Left cardiac atrium (tissue), 4 donors: ENCODE results near the gene NECAB2. TPM values are rescaled to one million over a fixed set of nuclear protein-coding genes. Genes with fewer than 3 reads are reported as not detected.

Experiments used
- ATAC-seq, 2 donors: fragments of 200-7000 bp; cut with Tn5 transposase; one replicate each; pipeline ENCODE4 v1.9.1; 2020; ENCODE audit warnings: mild to moderate bottlenecking in 2 of 2, moderate library complexity in 2 of 2
- DNase-seq: peaks from one replicate; pipeline ENCODE4 v3.0.0-alpha.2; 2020
- intact Hi-C, 2 donors: fragments of 100-400 bp; cut with DNase I; formaldehyde crosslinking; loops; one replicate each; pipeline versions ENCODE4 v1.14.1 to v1.15.1; 2022 to 2023
- total RNA-seq, 2 donors: library from RNA; stranded (reverse); fragmentation: NEBNext Ultra II Directional; extraction: Animal tissue kit (Norgen Biotek cat#: 25700); gene quantifications; one replicate each; pipeline ENCODE4 v1.2.1, GENCODE V29; 2021
- donor health status: DM: no; HTN: yes; CAD: no.
- donor health status: DM: no; HTN: yes; CAD: no; lungs with severe emphysema.
- donor health status: DM: yes; HTN: yes; CAD: no.
- donor health status: Dilated cardiomyopathy.

NECAB2 gene
- total RNA-seq, 2 donors from 2014 or later = 0.91 TPM; not detected in 1

DNA sequence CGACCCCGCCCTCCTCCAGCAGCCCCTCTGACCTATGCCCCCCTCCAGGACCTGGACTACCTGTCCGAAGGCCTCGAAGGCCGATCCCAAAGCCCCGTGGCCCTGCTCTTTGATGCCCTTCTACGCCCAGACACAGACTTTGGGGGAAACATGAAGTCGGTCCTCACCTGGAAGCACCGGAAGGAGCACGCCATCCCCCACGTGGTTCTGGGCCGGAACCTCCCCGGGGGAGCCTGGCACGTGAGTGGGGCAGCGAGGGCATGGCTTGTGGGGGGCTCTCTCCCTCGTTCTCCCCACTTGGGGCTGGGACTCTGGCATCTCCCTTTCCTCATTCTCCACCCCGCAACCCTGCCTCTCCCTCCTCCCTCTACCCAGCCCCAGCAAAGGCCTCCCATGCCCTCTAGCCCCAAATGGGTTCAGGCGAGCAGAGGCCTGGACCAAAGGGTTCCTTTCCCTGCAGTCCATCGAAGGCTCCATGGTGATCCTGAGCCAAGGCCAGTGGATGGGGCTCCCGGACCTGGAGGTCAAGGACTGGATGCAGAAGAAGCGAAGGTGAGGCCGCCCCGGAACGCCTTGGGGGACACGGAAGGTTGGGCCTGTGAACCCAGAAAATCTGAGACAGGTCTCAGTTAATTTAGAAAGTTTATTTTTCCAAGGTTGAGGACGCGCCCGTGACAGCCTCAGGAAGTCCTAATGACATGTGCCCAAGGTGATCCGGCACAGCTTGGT is 7.4 kb upstream of the NECAB2 start:
- no peak for ATAC-seq
- intact Hi-C loops = loop anchor here in 1 of 2 donors (10.0 kb wide), 1 partner anchor 524 kb away; no protein-coding TSS in a partner anchor
- DNase-seq = no peak

GRCh38 chr16:83961591-83961990 is 6.5 kb upstream of the NECAB2 start:
- DNase-seq (no peak), ATAC-seq (no peak)
- intact Hi-C loops = loop anchor here in 1 of 2 donors (10.0 kb wide), 1 partner anchor 523 kb away; no protein-coding TSS in a partner anchor

DNA sequence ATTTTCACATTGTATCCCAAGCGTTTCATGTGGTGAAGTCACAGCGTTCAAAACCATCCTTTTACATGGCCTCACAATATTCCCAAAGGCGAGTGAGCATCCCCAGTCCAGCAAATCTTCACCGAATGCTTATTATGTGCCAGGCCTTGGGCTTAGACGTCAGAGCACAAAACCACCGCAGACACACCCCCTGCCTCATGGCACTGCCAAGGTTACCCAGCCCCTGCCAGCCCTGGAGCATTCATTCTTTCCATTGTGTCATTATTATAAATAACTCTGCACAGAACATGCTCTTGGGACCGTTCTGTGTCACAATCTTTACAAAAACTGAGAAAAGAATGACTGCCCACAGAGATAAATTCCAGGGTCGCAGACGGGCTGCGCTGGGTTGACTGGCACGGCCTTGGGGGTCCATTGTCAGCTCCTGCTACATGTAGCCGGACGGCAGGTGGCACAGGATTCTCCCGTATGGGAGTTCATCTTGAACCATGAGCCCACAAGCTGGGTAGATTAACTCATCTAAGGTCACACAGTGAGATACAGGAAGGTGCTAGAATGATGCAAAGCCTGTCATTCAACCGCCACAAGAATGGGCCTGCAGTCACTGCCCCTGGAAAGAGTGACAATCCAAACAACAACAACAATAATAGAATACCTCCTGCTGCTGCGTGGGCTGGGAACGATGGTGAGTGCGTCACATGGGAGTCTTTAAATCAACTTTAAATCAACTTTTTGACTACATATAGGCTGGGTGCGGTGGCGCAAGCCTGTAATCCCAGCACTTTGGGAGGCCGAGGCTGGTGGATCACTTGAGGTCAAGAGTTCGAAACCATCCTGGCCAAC is 4.5 kb upstream of the NECAB2 start:
- DNase-seq (peak; percentile 0), ATAC-seq (no peak)
- intact Hi-C loops = loop anchor here in 1 of 2 donors (10.0 kb wide), 1 partner anchor 521 kb away; no protein-coding TSS in a partner anchor

GRCh38 chr16:83964684-83965443 is 3.2 kb upstream of the NECAB2 start:
- DNase-seq (peak; percentile 13), ATAC-seq (no peak)
- intact Hi-C loops = loop anchor here in 1 of 2 donors (5.0 to 10.0 kb wide), 2 partner anchors 97 to 520 kb away; no protein-coding TSS in a partner anchor

DNA sequence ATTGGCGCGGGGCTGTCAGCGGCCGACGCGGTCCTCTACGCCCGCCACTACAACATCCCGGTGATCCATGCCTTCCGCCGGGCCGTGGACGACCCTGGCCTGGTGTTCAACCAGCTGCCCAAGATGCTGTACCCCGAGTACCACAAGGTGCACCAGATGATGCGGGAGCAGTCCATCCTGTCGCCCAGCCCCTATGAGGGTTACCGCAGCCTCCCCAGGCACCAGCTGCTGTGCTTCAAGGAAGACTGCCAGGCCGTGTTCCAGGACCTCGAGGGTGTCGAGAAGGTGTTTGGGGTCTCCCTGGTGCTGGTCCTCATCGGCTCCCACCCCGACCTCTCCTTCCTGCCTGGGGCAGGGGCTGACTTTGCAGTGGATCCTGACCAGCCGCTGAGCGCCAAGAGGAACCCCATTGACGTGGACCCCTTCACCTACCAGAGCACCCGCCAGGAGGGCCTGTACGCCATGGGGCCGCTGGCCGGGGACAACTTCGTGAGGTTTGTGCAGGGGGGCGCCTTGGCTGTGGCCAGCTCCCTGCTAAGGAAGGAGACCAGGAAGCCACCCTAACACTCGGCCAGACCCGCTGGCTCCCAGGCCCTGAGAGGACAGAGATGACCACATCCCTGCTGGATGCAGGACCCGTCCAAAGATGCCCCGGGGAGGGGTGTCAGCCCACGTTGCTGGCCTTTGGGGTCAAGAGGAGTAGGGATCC is 2.4 kb upstream of the NECAB2 start:
- intact Hi-C loops = loop anchor here in 1 of 2 donors (5.0 to 10.0 kb wide), 2 partner anchors 97 to 519 kb away; no protein-coding TSS in a partner anchor
- DNase-seq (peak; percentile 25), ATAC-seq (no peak)

GRCh38 chr16:83966153-83966696 is 1.8 kb upstream of the NECAB2 start:
- intact Hi-C loops = loop anchor here in 1 of 2 donors (5.0 to 10.0 kb wide), 2 partner anchors 96 to 519 kb away; no protein-coding TSS in a partner anchor
- ATAC-seq (no peak), DNase-seq (peak; percentile 11)

DNA sequence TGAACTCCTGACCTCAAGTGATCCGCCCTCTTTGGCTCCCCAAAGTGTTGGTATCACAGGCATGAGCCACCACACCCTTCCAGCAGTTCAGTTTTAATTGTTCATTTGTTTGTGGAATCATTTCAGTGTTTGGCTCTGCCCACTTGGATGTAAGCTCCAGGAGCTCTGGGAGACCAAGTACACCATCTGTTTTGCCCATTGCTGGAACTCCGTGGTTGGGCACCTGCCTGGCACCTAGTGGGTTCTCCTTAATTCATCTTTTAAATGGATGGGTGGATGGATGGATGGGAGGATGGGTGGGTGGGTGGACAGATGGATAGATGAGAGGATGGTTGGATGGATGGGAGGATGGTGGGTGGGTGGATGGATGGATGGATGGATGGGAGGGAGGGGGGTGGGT is 953 bp upstream of the NECAB2 start:
- DNase-seq (no peak), ATAC-seq (no peak)
- intact Hi-C loops = loop anchor here in 1 of 2 donors (5.0 to 10.0 kb wide), 2 partner anchors 95 to 518 kb away; no protein-coding TSS in a partner anchor

GRCh38 chr16:83968306-83968851 is 335 bp downstream of the NECAB2 start:
- peak; percentile 17 to 19 for ATAC-seq
- intact Hi-C loops = loop anchor here in 1 of 2 donors (5.0 to 10.0 kb wide), 2 partner anchors 94 to 516 kb away; no protein-coding TSS in a partner anchor

GRCh38 chr16:83968891-83969649 is 1.0 kb downstream of the NECAB2 start:
- DNase-seq (peak; percentile 15), ATAC-seq (no peak)
- intact Hi-C loops = loop anchor here in 1 of 2 donors (5.0 to 10.0 kb wide), 2 partner anchors 93 to 516 kb away; no protein-coding TSS in a partner anchor

More at GRCh38 chr16:83968306-83968851, 335 bp downstream of the NECAB2 start:
- peak; percentile 17 for DNase-seq

GRCh38 chr16:83969771-83970429 is 1.9 kb downstream of the NECAB2 start:
- ATAC-seq = no peak
- intact Hi-C loops = loop anchor here (5.0 to 10.0 kb wide), 4 partner anchors 92 to 515 kb away; partner anchors contain the start of gene TAF1C (in 1 of the 2)
- peak; percentile 15 for DNase-seq

DNA sequence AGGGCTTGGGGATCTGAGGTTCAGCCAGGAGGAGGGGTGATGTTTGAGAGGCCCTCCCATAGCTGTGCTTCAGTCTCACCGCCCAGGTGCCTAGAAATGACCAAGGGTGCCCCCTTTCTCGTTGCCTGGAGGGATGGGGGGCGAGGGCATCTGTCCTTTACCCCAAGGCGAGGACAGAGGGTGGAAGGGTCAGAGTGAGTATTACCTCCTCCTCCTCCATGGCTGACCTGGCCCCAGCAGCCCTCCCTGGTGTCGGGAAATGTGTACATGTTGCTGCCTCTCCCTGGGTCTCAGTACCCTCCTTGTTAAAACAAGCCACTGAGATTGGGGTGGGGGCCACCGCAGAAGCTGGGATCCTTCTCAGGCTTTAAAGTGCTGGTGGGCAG is 2.4 kb downstream of the NECAB2 start:
- ATAC-seq (no peak), DNase-seq (peak; percentile 9)
- intact Hi-C loops = loop anchor here (5.0 to 10.0 kb wide), 2 partner anchors 207 to 214 kb away; partner anchors contain the start of gene TAF1C (in 1 of the 2)

- DNase-seq = peak; percentile 13
- ATAC-seq = no peak
- intact Hi-C loops = loop anchor here (5.0 to 10.0 kb wide), 2 partner anchors 206 to 213 kb away; partner anchors contain the start of gene TAF1C (in 1 of the 2)
Observed at GRCh38 chr16:83971165-83972130, 3.4 kb downstream of the NECAB2 start.

GRCh38 chr16:83972256-83973008 is 4.4 kb downstream of the NECAB2 start:
- no peak for DNase-seq
- intact Hi-C loops = loop anchor here (5.0 to 10.0 kb wide), 2 partner anchors 205 to 212 kb away; partner anchors contain the start of gene TAF1C (in 1 of the 2)
- ATAC-seq = no peak

DNA sequence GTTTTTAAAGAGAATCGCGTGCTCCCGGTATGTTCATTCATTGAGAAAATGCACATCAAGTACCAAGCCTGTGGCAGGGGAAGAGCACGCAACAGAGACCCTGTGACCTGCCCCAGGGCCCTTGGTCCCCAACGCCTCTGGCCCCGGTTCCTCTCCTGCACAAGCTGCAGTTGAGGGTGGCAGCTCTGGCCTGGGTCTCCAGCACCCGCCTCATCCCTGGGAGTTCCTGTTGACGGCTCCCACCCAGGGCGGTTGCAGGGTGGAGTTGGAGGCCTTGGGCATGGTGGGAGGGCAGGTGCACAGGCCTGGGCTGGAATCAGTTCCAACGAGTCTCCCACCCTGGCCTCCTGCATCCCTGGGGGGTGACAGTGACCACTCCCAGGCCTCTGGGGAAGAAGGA is 5.0 kb downstream of the NECAB2 start:
- intact Hi-C loops = loop anchor here (5.0 to 10.0 kb wide), 2 partner anchors 204 to 212 kb away; partner anchors contain the start of gene TAF1C (in 1 of the 2)
- no peak for ATAC-seq
- no peak for DNase-seq
